OCI-M2 (cell line): ENCODE results near the gene TOR4A.
A peak's percentile ranks its signal among the peaks of the same experiment; 100 is the strongest.

Experiments used
- DNase-seq: peaks from one replicate; lab custom pipeline; 2025; ENCODE audit not compliant: unreplicated experiment; lab: John Stamatoyannopoulos, UW

TOR4A gene

DNA sequence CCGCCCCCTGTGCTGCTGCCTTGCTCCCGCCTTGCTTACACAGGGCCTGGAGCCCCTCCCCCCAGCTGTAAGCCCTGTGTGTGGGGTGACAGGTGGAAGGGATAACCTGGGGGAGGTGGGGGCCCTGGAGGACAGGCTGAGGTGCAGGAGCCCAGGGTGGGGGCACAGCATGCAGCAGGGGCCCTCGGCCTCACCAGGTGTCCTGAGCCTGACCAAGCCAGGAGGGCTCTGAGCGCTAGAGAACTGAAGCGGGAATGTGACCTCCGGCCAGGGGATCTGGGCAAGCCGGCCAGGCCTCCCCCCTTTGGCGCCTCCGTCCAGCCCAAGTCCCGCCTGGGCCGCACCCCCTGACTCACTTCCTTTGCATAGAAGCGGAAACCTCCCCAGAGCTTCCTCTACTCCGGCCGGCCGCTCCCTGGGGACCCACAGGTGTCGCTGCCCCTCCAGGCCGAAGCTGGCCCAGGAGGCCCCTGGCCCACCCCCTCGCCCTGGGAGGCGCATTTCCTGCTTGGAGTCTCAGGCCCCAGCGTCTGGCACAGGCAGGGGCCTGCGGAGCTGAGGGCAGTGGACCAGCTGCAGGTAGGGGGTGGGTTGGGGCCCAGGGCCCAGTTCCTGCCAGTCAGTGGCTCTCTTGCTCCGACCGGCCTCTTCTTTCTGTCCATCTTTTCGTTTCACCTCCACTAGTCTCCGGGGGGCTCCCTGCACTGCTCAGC lies at the start of gene TOR4A:
TOR4A (plus strand) TSS at position 398 of the 713 bp plus-strand sequence. CDS start 964 bp downstream, outside the sequence.
- DNase-seq, result no peak

DNA sequence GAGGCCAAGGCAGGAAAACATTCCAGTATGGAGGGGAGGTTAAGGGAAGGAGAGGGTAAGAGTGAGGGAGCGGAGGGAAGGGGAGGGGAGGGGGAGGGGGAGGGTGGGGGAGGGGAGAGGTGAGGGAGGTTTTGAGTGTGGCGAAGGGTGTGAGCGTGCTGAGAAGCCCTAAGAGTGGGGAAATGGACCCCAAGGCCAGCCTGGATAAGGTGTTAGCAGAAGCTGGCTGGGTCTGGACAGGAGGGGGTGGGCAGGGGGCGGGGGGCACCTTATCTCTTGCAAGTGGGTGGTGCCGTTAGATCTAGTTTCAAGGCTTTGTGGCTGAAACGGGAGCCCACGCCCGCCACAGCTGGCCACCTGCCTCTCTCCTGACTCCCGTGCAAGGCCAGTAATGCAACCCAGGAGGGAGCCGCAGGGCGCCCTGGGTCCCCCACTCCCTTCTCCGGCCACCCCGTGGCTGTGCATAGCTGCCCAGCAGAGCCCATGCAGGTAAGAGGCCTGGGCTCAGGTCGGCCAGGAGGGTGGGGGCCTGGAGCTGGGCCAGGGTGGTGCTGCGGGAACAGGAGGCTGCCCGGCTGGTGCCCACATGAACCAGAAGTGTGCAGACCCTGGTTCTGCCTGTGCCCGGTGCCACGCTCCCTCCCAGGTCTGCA lies 49.5 kb upstream of the TOR4A start:
- no peak for DNase-seq

DNA sequence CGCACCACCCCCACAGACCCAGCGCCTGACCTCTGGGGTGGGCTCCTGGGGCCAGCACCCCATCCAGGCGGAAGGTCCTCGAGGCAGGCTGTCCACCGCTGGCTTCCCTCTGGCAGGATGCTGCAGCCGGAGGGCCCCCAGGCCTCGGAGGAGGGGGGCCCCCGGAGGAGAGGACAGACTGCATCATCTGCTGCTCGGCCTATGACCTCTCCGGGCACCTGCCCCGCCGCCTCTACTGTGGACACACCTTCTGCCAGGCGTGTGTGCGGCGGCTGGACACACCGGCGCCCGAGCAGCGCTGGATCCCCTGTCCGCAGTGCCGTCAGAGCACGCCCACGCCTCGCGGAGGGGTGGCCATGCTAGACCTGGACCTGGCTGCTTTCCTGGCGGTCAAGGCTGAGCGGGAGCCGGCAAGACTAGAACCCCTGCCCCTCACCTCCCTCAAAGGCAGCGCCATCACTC lies 49.0 kb upstream of the TOR4A start:
- DNase-seq, result no peak

DNA sequence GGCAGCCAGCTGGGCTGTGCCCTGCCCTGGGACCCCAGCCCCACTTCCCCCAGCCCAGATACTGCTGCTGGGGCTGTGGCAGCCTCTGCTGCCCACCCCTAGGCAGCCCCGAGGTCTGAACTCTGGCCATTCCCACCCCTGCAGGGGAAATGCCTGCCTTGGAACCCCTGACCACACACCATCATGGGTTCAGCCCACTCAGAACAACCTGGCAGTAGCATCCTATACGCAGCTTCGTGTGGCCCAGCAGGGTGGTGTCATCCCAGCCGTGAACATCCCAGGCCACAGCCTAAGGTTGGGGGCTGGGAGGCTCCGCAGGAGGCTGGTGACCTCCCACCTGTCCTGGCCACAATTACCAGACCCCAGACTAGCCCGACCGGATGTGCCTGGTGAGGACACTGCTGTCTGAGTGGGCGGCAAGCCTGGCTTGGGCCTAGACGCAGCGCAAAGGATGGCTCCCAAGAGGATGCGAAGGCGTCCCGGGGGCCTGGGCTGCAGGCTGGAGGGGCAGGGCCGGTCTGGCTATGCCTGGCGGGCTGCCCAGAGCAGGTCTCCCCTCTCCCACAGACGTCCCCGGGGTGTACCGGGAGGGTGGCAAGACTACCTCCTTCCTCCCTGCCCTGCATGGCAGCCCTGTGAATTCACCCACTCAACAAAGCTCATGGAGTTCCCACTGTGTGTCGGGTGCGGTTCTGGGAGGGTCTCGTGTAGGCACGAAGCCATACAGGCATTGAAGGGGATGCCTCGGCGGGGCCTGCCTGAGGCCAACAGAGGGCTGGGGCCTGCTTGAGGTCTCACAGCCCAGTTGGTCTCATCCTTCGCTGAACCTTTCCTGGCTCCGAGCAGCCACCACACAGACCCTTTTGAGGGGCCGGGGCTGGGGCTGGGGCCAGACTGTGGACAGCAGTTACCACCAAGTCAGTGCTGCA lies 48.3 kb upstream of the TOR4A start:
- no peak for DNase-seq

DNA sequence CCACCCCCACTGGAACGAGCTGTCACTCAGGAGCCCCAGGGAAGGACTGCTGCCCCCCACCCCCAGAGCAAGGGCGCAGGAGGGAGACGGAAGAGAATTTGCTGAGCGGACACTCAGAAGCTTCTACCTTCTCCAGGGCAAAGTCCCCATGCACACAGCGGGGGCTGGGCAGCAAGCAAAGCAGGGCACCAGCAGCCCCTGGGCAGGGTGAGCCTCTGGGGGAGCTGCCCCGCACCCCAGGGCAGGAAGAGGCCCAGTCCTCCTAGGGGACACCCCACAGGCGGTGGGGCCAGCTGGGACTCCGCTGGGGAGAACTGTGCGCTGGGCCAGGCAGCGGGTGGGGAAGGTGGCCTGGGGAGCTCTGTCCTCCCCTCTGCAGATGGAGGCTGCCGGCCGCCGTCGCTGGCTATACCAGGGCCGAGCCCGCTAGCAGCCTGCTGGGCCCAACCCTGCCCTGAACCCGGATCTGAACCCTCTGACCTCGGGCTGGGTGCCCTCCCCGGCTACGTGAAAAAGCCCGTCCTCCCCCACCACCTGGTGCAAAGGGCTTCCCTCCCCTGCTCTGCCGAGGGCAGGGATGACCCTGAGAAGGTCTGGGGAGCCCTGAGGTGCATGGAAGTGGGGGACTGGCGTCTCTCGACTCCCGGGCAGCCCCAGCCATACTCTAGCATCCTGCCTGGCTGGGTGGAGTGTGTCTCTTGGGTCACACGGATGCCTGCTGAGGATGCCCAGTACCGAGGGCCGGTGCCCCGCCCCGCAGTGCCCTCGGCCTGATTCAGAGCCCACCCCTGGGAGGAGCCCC lies 47.4 kb upstream of the TOR4A start:
- DNase-seq, result no peak

DNA sequence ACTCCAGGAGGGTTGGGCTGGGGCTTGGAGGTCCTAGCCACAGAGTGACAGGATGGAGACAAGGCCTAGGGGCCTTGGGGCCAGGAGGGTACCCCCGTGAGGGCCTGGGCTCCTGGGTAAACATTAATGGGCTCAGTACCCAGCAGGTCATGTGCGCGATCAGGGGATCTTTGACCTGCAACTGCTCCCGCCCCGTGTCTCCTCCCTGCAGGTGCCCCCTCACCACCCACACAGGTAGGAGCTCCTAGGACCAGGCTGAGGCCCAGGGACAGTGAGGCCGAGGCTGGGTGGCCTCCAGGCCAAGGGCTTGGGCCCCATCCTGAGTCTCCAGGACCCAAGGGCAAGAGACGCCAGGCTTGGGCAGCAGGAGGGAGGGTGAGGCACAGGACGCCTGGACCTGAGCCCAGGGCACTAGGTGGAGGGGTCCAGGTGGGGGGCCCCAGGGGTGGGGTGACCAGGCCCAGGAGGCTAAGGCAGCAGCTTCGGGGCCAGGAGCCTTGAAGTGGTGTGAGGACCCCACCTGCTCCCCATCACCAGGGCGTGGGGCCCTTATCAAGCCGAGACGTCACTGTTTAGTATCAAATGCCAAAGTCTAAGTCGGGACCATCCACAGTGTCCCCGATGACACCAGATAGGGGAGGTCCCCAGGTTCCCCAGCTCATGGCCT lies 46.7 kb upstream of the TOR4A start, which contains the start of gene SLC34A3:
SLC34A3 (plus strand) TSS at position 197 of the 667 bp plus-strand sequence. CDS start 802 bp downstream, outside the sequence.
- no peak for DNase-seq

DNA sequence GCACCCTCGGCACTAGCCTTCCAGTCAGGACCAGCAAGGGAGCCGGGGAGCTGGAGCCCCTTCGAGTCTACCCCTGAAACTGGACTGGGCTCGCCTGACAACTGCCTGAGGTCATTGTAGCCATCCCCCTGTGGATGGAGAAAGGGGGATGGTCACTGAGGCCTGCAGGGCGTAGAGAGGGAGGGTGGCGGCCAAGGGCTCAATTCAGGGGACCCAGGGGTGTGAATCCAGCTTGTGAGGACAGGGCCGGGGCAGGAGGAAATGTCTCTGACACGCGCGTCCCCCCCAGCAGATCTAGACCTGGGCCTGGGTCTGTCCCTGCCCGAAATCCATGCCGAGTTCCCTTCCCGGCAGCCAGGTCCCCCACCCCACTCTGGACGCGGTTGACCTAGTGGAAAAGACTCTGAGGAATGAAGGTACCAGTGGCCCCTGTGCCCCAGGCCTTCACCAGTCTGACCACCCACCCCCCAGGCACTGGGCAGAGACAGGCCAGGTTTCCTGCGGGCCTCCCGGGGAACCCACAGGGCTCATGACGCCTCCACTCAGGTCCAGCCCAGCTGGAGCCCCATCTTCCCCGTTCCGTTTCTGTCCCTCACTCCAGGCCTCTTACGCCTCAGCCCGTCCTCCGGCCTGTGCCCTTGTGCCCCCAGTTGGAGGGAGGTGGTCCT lies 46.0 kb upstream of the TOR4A start:
- DNase-seq, result no peak

DNA sequence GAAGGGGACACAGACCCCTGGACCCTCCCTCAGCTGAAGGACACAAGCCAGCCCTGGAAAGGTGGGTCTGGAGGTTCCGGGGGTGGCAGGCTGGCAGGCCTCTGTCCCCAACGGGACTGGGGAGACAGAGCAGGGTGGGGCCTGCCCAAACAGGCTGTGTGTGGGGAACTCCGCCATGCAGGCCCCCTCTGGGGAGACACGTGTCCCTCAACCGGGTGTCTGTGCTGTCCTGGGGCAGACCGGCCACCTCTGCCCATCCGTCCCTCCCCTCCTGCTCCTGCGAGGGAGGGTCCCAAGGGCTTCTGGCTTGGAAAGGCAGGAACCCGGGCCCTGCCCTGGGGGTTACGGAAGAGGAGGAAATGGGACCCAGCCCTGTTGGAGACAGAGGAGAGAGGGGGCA lies 45.4 kb upstream of the TOR4A start:
- no peak for DNase-seq

DNA sequence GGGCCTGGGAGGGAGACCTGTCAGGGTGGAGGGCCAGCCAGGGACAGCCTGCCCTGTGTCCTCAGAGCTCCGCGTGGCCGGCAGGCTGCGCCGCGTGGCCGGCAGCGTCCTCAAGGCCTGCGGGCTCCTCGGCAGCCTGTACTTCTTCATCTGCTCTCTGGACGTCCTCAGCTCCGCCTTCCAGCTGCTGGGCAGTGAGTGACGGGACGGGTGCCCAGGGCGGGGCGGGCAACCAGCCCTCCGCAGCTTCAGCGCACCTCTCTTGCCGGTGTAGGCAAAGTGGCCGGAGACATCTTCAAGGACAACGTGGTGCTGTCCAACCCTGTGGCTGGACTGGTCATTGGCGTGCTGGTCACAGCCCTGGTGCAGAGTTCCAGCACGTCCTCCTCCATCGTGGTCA lies 45.0 kb upstream of the TOR4A start:
- DNase-seq, result no peak

- DNase-seq, result no peak
These were observed 44.2 kb upstream of the TOR4A start for GRCh38 chr9:137233143-137233980.

DNA sequence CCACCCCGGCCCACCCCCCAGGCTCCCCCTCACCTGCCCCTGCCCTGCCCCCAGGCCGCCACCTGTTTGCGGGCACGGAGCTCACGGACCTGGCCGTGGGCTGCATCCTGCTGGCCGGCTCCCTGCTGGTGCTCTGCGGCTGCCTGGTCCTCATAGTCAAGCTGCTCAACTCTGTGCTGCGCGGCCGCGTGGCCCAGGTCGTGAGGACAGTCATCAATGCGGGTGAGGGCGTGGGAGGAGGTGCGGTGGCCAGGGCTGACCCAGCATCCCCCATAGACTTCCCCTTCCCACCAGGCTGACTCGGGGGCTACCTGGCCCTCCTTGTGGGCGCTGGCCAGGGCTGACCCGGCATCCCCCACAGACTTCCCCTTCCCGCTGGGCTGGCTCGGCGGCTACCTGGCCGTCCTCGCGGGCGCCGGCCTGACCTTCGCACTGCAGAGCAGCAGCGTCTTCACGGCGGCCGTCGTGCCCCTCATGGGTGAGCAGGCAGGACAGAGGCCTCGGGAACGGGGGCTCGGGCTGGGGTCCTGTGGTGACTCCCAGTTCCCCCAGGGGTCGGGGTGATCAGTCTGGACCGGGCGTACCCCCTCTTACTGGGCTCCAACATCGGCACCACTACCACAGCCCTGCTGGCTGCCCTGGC lies 43.4 kb upstream of the TOR4A start:
- no peak for DNase-seq

- no peak for DNase-seq
These were observed 42.6 kb upstream of the TOR4A start for GRCh38 chr9:137234758-137235423.

DNA sequence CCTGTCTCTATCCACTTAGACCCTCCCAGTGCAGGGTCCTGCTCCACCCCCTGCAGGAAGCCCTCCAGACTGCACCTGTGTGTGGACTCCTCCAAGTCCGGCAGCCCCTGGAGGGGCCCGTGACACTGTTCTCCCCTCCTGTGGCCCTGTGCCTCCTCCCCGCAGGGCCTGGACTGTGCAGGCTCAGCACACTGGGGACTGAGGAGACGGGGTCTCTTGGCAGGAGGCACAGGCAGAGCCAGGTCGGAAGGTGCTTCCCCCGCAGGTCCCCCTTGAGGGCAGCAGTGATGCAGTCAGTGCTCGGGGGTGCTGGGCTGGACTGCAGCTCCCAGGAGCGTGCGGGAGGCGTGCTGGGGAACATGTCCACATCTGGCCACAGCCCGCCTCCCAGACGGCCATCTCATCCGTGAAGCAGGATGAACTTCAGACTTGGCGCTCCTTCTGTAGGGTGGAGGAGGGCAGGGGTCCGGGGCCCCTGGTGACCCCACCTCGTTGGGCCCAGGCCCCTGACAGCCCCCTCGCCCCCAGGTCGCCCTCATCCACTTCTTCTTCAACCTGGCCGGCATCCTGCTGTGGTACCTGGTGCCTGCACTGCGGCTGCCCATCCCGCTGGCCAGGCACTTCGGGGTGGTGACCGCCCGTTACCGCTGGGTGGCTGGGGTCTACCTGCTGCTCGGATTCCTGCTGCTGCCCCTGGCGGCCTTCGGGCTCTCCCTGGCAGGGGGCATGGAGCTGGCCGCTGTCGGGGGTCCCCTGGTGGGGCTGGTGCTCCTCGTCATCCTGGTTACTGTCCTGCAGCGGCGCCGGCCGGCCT lies 41.9 kb upstream of the TOR4A start:
- no peak for DNase-seq

DNA sequence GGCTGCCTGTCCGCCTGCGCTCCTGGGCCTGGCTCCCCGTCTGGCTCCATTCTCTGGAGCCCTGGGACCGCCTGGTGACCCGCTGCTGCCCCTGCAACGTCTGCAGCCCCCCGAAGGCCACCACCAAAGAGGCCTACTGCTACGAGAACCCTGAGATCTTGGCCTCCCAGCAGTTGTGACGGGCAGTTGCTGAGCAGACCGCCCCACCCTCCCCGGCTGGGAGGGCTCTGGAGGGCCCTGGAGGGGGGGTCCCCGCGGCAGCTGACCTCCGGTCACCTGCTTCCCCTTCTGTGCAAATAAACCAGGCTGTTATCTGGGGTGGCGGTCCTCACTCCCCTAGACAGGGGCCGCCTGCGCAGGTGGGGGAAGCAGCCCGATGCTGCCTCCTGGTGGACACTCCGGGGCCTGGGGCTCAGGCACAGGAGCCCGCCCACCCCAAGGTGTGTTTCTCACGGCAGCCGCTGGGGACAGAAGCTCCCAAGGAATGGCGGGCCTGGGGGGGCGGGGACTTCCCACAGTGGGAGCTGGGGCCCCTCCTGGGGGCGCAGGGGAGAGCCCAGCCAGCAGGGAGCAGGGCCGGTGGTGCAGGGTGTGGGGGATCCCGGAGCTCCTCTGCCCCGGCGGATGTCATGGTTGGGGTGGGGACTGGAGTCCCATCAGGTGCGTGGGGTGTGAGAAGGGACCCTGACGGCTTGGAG lies 41.1 kb upstream of the TOR4A start:
- DNase-seq, result peak; percentile 31

DNA sequence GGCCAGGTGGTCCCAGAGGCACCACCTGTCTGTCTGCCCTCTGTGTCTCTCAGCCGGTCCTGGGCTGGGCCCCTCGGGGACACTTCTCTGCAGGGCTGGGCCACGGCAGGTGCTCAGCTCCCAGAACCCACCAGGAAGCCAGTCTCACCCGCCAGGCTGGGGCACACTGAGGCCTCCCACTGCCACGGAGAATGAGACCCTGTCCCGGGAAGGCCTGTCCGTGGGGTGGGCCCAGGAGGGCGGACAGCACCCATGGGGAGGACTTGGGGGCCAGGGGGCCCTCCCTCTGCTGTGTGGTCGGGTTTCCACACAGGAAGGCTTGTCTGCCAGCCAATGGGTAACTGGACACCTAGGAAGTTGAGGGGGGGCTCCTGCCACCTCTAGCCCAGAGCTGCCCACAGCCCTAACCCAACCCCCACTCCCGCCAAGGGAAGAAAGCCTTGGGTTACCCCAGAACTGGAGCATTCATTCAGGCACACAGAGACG lies 40.5 kb upstream of the TOR4A start:
- DNase-seq, result no peak
